ENCODE data around the gene PPARD.

DNA sequence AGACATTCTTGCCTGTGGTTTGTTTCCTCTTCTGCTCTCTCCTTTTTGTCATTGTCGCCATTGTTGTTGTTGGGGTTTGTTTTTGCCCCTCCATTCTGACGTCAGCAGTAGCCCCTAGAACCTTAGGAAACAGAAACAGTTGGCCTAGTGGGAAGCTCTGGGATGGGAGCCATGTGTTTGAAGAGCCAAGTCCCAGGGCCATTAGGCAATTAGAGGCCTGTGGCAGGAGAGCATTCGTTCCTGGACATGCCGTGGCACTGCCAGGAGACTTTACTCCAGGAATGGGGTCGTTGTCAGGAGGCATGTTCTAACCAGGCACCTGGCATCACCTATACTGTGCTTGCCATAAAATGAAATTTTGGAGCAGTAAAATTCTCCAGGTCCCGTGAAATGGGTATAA, 39.7 kb downstream of the PPARD start:
- TF ChIP-seq, protein P1, sequence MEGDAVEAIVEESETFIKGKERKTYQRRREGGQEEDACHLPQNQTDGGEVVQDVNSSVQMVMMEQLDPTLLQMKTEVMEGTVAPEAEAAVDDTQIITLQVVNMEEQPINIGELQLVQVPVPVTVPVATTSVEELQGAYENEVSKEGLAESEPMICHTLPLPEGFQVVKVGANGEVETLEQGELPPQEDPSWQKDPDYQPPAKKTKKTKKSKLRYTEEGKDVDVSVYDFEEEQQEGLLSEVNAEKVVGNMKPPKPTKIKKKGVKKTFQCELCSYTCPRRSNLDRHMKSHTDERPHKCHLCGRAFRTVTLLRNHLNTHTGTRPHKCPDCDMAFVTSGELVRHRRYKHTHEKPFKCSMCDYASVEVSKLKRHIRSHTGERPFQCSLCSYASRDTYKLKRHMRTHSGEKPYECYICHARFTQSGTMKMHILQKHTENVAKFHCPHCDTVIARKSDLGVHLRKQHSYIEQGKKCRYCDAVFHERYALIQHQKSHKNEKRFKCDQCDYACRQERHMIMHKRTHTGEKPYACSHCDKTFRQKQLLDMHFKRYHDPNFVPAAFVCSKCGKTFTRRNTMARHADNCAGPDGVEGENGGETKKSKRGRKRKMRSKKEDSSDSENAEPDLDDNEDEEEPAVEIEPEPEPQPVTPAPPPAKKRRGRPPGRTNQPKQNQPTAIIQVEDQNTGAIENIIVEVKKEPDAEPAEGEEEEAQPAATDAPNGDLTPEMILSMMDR (conservative IDR thresholded peaks at IDR 0.05 in 1 of 2, IDR thresholded peaks at IDR 0.05 in 1 of 2; ENCODE audit: low read depth in 1 of 2, low read length in 2 of 2): no peak
- no peak for TF ChIP-seq EZH2 (IDR thresholded peaks at IDR 0.05; ENCODE audit: low read length, missing control alignments)
